GM18909 (cell line): Measurements from ENCODE around the gene SDC4.

Experiments
- ATAC-seq: cut with Tn5 transposase; IDR thresholded peaks from one replicate; pipeline ENCODE4 v1.9.1; 2021; ENCODE audit warnings: mild to moderate bottlenecking; ENCODE audit not compliant: unreplicated experiment, poor library complexity

The SDC4 gene

DNA sequence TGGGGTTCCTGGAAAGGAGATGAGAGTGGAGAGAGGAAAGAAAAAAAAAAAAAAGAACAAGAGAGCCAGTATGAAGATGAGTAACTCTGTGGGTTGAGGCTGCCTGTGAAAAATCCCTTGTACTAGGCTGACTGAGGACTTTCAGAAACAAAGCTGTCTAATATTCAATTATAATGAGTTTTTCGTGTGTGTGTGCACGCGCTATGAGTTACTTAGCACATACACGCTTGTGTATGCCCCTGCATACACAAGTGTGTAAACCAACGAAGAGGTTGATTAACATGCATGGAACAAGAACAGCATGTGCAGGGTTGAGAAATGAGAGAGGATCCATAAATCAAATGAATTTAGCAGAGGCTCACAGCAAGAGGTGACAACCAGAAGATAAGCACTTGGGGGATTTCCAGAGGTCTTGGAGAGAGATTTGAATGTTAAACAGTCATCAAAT lies 46.4 kb downstream of the SDC4 start:
- ATAC-seq = no peak

- no peak for ATAC-seq
Measured at GRCh38 chr20:45300961-45301360, 47.3 kb downstream of the SDC4 start.

- no peak for ATAC-seq
Measured at GRCh38 chr20:45299786-45300185, 48.4 kb downstream of the SDC4 start.

GRCh38 chr20:45297786-45298497 lies 50.3 kb downstream of the SDC4 start:
- ATAC-seq = no peak

GRCh38 chr20:45294659-45295058 lies 53.6 kb downstream of the SDC4 start:
- no peak for ATAC-seq

DNA sequence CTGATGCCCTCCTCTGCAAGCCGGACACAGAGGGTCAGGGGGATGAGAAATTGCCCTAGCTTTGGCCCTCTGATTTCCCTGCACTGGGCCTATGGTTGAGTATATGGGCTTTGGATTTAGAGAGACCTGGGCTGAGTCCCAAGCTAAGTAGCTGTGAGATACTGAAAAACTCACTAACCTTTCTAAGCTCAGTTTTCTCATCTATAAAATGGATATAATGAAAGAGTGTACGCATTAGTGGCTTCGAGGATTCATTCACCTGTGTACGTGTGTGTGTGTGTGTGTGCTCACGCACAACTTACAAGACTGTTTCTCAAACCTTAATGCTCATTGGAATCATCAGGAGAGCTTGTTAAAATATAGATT lies 54.2 kb downstream of the SDC4 start:
- no peak for ATAC-seq

GRCh38 chr20:45293041-45294002 lies 54.9 kb downstream of the SDC4 start:
- ATAC-seq = peak; percentile 51

DNA sequence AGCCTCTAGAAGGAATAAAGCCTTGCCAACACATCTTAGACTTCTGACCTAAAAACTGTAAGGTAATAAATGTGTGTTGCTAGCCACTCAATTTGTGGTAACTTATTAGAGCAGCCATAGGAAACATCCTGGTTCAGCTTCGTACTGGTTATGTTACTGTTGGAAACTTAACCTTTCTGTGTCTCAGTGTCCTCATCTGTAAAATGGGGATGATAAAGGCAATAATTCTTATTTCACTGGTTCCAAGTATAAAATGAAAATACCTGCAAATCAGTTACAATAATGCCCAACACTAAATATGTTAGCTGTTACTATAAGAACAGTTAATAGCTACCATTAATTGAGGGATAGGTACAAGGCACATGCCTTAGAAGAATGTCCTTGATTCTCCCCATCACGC lies 55.9 kb downstream of the SDC4 start:
- no peak for ATAC-seq

GRCh38 chr20:45291526-45291925 lies 56.7 kb downstream of the SDC4 start:
- no peak for ATAC-seq

GRCh38 chr20:45290677-45291355 lies 57.4 kb downstream of the SDC4 start:
- ATAC-seq = no peak

GRCh38 chr20:45289942-45290676 lies 58.1 kb downstream of the SDC4 start:
- ATAC-seq = no peak

GRCh38 chr20:45288860-45289259 lies 59.4 kb downstream of the SDC4 start:
- no peak for ATAC-seq

DNA sequence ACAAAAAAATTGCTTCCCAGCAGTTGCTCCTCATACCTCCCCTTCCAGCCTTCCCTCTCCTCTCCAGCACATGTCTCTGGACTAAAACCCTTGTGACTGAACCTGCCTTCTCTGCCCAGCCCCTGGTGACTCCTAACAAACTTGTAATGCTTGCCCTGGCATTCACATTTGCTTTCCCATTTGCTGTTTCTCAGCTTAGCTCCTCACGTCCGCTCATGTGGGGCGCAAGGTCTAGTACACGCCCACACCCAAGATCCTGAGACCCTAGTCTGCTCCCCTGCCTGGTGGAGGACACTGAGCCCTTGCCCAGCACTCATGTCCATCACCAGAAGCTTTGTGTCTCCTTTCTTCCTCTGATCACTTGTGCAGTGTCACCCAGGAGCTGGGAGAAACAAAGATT lies 59.8 kb downstream of the SDC4 start:
- no peak for ATAC-seq

DNA sequence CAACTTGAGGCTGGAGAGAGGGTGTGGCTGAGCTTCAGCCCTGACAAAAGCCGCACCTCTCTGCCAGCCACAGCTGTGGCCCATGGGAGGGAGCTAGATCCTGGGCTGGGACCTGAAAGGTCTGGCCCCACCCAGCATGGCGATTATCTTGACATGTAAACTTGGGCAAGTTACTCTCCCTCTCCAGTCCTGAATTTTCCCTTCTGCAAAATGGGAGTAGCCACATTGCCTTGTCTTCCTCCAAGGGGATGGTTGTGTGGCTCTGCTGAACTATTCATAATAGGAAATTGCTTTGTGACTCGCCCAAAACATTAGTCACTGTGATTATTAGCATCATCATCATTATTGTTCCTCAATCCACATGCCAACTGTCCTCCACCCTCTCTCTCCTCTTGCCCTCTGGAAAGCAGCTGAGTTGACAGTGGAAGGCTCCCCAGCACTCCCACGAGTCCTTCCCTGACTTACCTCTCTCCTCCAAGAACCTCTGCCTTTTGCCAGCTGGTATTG lies 64.6 kb downstream of the SDC4 start:
- ATAC-seq = no peak

GRCh38 chr20:45282700-45283550 lies 65.3 kb downstream of the SDC4 start:
- no peak for ATAC-seq

GRCh38 chr20:45279992-45280391 lies 68.2 kb downstream of the SDC4 start:
- ATAC-seq = no peak

GRCh38 chr20:45275338-45275737 lies 72.9 kb downstream of the SDC4 start:
- ATAC-seq = no peak
